Measurements from ENCODE around the gene TNS1. TPM values are rescaled to one million over a fixed set of nuclear protein-coding genes. Genes with fewer than 3 reads are reported as not detected.

TNS1 gene
- total RNA-seq, 1 donor from 2014 or later: 59.2 TPM

- DNase-seq (ENCODE audit: extremely low spot score, unreplicated experiment): no peak
- peaks cover 17% of the 10 kb centered on the region for H3K4me1 Mint-ChIP-seq (ENCODE audit: unreplicated experiment)
- no peak overlapping the region for H3K27ac Mint-ChIP-seq
- no peak overlapping the region for H3K4me3 Mint-ChIP-seq
- no peaks in the 10 kb centered on the region for H3K9me3 Mint-ChIP-seq
- H3K36me3 Mint-ChIP-seq: no peaks in the 10 kb centered on the region
- H3K27me3 Mint-ChIP-seq: peaks cover 16% of the 10 kb centered on the region
- no peak for TF ChIP-seq CTCF (conservative IDR thresholded peaks at IDR 0.05)
Observed at GRCh38 chr2:218024871-218025270, 22.1 kb upstream of the TNS1 start.

DNA sequence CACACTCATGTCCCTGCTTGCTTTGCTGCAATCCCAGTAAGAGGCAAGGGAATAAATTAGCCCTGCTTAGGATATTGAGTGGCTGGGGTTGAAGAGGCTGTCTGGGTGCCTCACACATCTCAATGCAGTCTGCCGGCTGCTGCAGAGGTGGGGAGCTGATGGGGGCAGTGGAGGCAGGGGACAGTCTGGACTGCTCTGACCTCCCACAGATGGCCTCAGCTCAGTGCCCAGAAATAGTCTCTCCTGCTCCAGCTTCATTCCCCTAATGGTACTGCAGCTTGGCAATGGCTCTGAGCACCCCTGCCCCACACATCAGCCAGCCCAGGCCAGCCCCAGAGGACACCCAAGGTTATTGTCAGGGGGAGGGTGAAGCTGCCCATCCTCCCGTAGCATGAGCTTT lies 21.5 kb upstream of the TNS1 start:
- Mint-ChIP-seq H3K4me1 (ENCODE audit: unreplicated experiment) (peaks cover 21% of the 10 kb centered on the region), H3K27ac (no peak overlapping the region), H3K36me3 (no peaks in the 10 kb centered on the region), H3K4me3 (no peak overlapping the region), H3K9me3 (no peaks in the 10 kb centered on the region), H3K27me3 (peaks cover 20% of the 10 kb centered on the region)
- TF ChIP-seq CTCF (conservative IDR thresholded peaks at IDR 0.05): no peak
- peak; percentile 25 for DNase-seq (ENCODE audit: extremely low spot score, unreplicated experiment)

DNA sequence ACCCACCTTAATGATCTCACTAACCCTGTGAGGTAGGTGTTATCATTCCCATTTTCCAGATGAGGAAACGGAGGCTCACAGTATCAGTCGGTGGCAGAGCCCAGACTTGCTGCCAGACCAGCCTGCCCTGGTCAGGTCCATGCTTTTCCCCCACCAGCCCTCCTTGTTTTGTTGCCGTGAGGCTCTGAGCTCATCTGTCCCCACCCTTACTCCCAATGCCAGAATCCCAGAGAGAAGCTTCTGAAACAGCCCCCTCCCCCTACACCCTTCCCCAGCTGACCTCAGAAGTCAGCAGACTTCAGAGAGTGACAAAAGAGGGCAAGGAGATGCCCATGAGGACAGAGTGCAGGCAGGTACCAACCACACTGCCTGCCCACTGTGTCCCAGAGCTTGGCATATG lies 20.8 kb upstream of the TNS1 start:
- Mint-ChIP-seq H3K36me3 (no peaks in the 10 kb centered on the region), H3K9me3 (no peaks in the 10 kb centered on the region)
- DNase-seq (ENCODE audit: extremely low spot score, unreplicated experiment): peak; percentile 34

DNA sequence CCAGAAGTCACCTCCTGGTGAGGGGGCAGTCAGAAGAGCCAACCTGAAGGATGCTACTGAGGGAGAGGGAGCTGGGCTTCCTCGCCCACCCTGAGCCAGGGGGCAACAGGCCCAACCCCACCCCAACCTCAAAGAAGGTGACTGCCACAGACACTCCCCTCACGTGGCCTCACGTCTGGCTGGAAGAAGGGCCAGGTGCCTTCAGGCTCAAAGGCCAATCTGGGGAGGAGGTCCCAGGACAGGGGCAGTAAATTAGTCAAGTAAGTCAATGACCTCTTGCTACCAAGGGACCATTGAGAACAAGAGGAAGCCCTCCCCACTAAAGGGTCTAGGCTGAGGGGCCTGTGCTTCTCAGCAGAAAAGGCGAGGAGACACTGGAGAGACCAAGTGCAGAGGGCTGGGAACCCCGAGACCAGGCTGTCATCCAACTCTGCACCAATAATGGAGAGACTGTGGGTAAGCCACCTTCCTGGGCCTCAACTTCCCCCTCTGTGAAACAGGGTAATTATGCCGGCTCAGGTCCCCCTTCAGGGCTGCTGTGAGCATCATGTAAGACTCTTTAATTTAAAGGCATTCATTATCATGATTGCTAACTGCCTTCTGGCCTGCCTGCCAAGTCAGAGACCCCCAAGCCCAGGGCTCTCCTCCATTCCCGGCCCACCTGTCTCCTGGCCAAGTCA lies 20.2 kb upstream of the TNS1 start:
- peak; percentile 52 for DNase-seq (ENCODE audit: extremely low spot score, unreplicated experiment)
- H3K4me3 Mint-ChIP-seq: no peak overlapping the region
- peaks cover 27% of the 10 kb centered on the region for H3K4me1 Mint-ChIP-seq (ENCODE audit: unreplicated experiment)

More for the DNA sequence above, 20.8 kb upstream of the TNS1 start:
- no peak overlapping the region for H3K27ac Mint-ChIP-seq
- no peak for TF ChIP-seq CTCF (conservative IDR thresholded peaks at IDR 0.05)
- peaks cover 21% of the 10 kb centered on the region for H3K4me1 Mint-ChIP-seq (ENCODE audit: unreplicated experiment)
- H3K4me3 Mint-ChIP-seq: no peak overlapping the region
- H3K27me3 Mint-ChIP-seq: peaks cover 20% of the 10 kb centered on the region

GRCh38 chr2:218022131-218022850 lies 19.5 kb upstream of the TNS1 start:
- H3K4me1 Mint-ChIP-seq (ENCODE audit: unreplicated experiment): peaks cover 32% of the 10 kb centered on the region
- no peak overlapping the region for H3K27ac Mint-ChIP-seq
- H3K4me3 Mint-ChIP-seq: no peak overlapping the region
- no peak for DNase-seq (ENCODE audit: extremely low spot score, unreplicated experiment)
- H3K36me3 Mint-ChIP-seq: no peaks in the 10 kb centered on the region
- TF ChIP-seq CTCF (conservative IDR thresholded peaks at IDR 0.05): no peak
- no peaks in the 10 kb centered on the region for H3K9me3 Mint-ChIP-seq
- peaks cover 13% of the 10 kb centered on the region for H3K27me3 Mint-ChIP-seq

More for the DNA sequence above, 20.2 kb upstream of the TNS1 start:
- Mint-ChIP-seq H3K9me3 (no peaks in the 10 kb centered on the region), H3K27ac (no peak overlapping the region), H3K27me3 (peaks cover 16% of the 10 kb centered on the region), H3K36me3 (no peaks in the 10 kb centered on the region)
- no peak for TF ChIP-seq CTCF (conservative IDR thresholded peaks at IDR 0.05)

All from type B pancreatic cell (in vitro differentiated cells).